ENCODE measurements around the gene MDN1. TPM values are rescaled to one million over a fixed set of nuclear protein-coding genes. Genes with fewer than 3 reads are reported as not detected.
A peak's percentile ranks its signal among the peaks of the same experiment; 100 is the strongest.
"Not testable (repeated sequence)": the region's sequence is repeated elsewhere in the genome, so short reads cannot be mapped to it uniquely, and the experiment has no call there.

MDN1 gene
- total and polyA plus RNA-seq, 4 donors = 31.4 to 40.2 (median 36.8) TPM

GRCh38 chr6:89638320-89639195 is 181.0 kb downstream of the MDN1 start, which contains the start of gene LYRM2:
TSS of gene LYRM2 (minus strand) at chr6:89638747. CDS start at chr6:89638716, 31 bp downstream.
- Histone ChIP-seq H3K27me3 (ENCODE audit: control insufficient read depth, insufficient read depth, low read length) (no peaks in the 10 kb centered on the region), H3K36me3 (ENCODE audit: control insufficient read depth, insufficient read depth, low read length) (peaks cover 9% of the 10 kb centered on the region), H3K4me3 (ENCODE audit: low read depth, low read length) (peak within 1 kb of the TSS; percentile 97), H3K27ac (ENCODE audit: low read depth, low read length) (peak within 1 kb of the TSS; percentile 95), H3K4me1 (ENCODE audit: control insufficient read depth, insufficient read depth, low read length) (peaks cover 13% of the 10 kb centered on the region), H3K9me3 (ENCODE audit: control insufficient read depth, insufficient read depth, low read length) (no peaks in the 10 kb centered on the region)
- WGBS (ENCODE audit: insufficient coverage) = 1% methylated on average over 58 of the region's 58 CpGs
- DNase-seq (ENCODE audit: low read depth in 4 of 6, low spot score in 6 of 6) = peak; percentile 83 to 98 (median 91)

GRCh38 chr6:89637960-89638319 is 181.7 kb downstream of the MDN1 start:
- peak overlapping the region; percentile 97 for H3K4me3 ChIP-seq (ENCODE audit: low read depth, low read length)
- WGBS (ENCODE audit: insufficient coverage) = 23% methylated on average over 7 of the region's 7 CpGs
- H3K27ac ChIP-seq (ENCODE audit: low read depth, low read length) = peak overlapping the region; percentile 95
- H3K27me3 ChIP-seq (ENCODE audit: control insufficient read depth, insufficient read depth, low read length) = no peaks in the 10 kb centered on the region
- peaks cover 10% of the 10 kb centered on the region for H3K4me1 ChIP-seq (ENCODE audit: control insufficient read depth, insufficient read depth, low read length)
- no peaks in the 10 kb centered on the region for H3K9me3 ChIP-seq (ENCODE audit: control insufficient read depth, insufficient read depth, low read length)
- H3K36me3 ChIP-seq (ENCODE audit: control insufficient read depth, insufficient read depth, low read length) = peaks cover 9% of the 10 kb centered on the region
- DNase-seq (ENCODE audit: low read depth in 4 of 6, low spot score in 6 of 6) = no peak

GRCh38 chr6:89636412-89636811 is 183.2 kb downstream of the MDN1 start:
- H3K27ac ChIP-seq (ENCODE audit: low read depth, low read length); H3K27me3 ChIP-seq (ENCODE audit: control insufficient read depth, insufficient read depth, low read length); H3K4me3 ChIP-seq (ENCODE audit: low read depth, low read length); H3K9me3 ChIP-seq (ENCODE audit: control insufficient read depth, insufficient read depth, low read length); DNase-seq (ENCODE audit: low read depth in 4 of 6, low spot score in 6 of 6); H3K36me3 ChIP-seq (ENCODE audit: control insufficient read depth, insufficient read depth, low read length): not testable (repeated sequence)
- H3K4me1 ChIP-seq (ENCODE audit: control insufficient read depth, insufficient read depth, low read length) = peaks cover 10% of the 10 kb centered on the region
- WGBS (ENCODE audit: insufficient coverage) = no CpG with 5 or more reads among the region's 3 CpGs

GRCh38 chr6:89630488-89630887 is 189.1 kb downstream of the MDN1 start:
- no peak overlapping the region for H3K4me3 ChIP-seq (ENCODE audit: low read depth, low read length)
- peak in 1 of 6 donors; percentile 8 for DNase-seq (ENCODE audit: low read depth in 4 of 6, low spot score in 6 of 6)
- H3K4me1 ChIP-seq (ENCODE audit: control insufficient read depth, insufficient read depth, low read length) = no peaks in the 10 kb centered on the region
- WGBS (ENCODE audit: insufficient coverage) = 67% methylated on average over 9 of the region's 9 CpGs
- H3K9me3 ChIP-seq (ENCODE audit: control insufficient read depth, insufficient read depth, low read length) = no peaks in the 10 kb centered on the region
- H3K27ac ChIP-seq (ENCODE audit: low read depth, low read length) = no peak overlapping the region
- peaks cover 38% of the 10 kb centered on the region for H3K36me3 ChIP-seq (ENCODE audit: control insufficient read depth, insufficient read depth, low read length)
- no peaks in the 10 kb centered on the region for H3K27me3 ChIP-seq (ENCODE audit: control insufficient read depth, insufficient read depth, low read length)

GRCh38 chr6:89623749-89624148 is 195.8 kb downstream of the MDN1 start:
- WGBS (ENCODE audit: insufficient coverage) = 94% methylated on average over 4 of the region's 8 CpGs
- no peak overlapping the region for H3K27ac ChIP-seq (ENCODE audit: low read depth, low read length)
- H3K4me1 ChIP-seq (ENCODE audit: control insufficient read depth, insufficient read depth, low read length) = no peaks in the 10 kb centered on the region
- DNase-seq (ENCODE audit: low read depth in 4 of 6, low spot score in 6 of 6) = no peak
- no peaks in the 10 kb centered on the region for H3K9me3 ChIP-seq (ENCODE audit: control insufficient read depth, insufficient read depth, low read length)
- H3K36me3 ChIP-seq (ENCODE audit: control insufficient read depth, insufficient read depth, low read length) = peaks cover 38% of the 10 kb centered on the region
- H3K4me3 ChIP-seq (ENCODE audit: low read depth, low read length) = no peak overlapping the region
- H3K27me3 ChIP-seq (ENCODE audit: control insufficient read depth, insufficient read depth, low read length) = no peaks in the 10 kb centered on the region

- no peaks in the 10 kb centered on the region for H3K27me3 ChIP-seq (ENCODE audit: control insufficient read depth, insufficient read depth, low read length)
- no peak for DNase-seq (ENCODE audit: low read depth in 4 of 6, low spot score in 6 of 6)
- no peak overlapping the region for H3K27ac ChIP-seq (ENCODE audit: low read depth, low read length)
- H3K36me3 ChIP-seq (ENCODE audit: control insufficient read depth, insufficient read depth, low read length) = peaks cover 38% of the 10 kb centered on the region
- no peak overlapping the region for H3K4me3 ChIP-seq (ENCODE audit: low read depth, low read length)
- H3K4me1 ChIP-seq (ENCODE audit: control insufficient read depth, insufficient read depth, low read length) = no peaks in the 10 kb centered on the region
- WGBS (ENCODE audit: insufficient coverage) = 93% methylated on average over 3 of the region's 6 CpGs
- no peaks in the 10 kb centered on the region for H3K9me3 ChIP-seq (ENCODE audit: control insufficient read depth, insufficient read depth, low read length)
Measured at GRCh38 chr6:89619567-89619966, 200.0 kb downstream of the MDN1 start.

GRCh38 chr6:89618026-89618425 is 201.6 kb downstream of the MDN1 start:
- no peak for DNase-seq (ENCODE audit: low read depth in 4 of 6, low spot score in 6 of 6)
- 93% methylated on average over 6 of the region's 6 CpGs for WGBS (ENCODE audit: insufficient coverage)
- Histone ChIP-seq H3K36me3 (ENCODE audit: control insufficient read depth, insufficient read depth, low read length) (peaks cover 28% of the 10 kb centered on the region), H3K4me3 (ENCODE audit: low read depth, low read length) (no peak overlapping the region), H3K27ac (ENCODE audit: low read depth, low read length) (no peak overlapping the region), H3K27me3 (ENCODE audit: control insufficient read depth, insufficient read depth, low read length) (no peaks in the 10 kb centered on the region), H3K4me1 (ENCODE audit: control insufficient read depth, insufficient read depth, low read length) (no peaks in the 10 kb centered on the region), H3K9me3 (ENCODE audit: control insufficient read depth, insufficient read depth, low read length) (no peaks in the 10 kb centered on the region)

- no peak overlapping the region for H3K4me3 ChIP-seq (ENCODE audit: low read depth, low read length)
- no peak for DNase-seq (ENCODE audit: low read depth in 4 of 6, low spot score in 6 of 6)
- H3K36me3 ChIP-seq (ENCODE audit: control insufficient read depth, insufficient read depth, low read length) = peaks cover 24% of the 10 kb centered on the region
- H3K27ac ChIP-seq (ENCODE audit: low read depth, low read length) = no peak overlapping the region
- no peaks in the 10 kb centered on the region for H3K4me1 ChIP-seq (ENCODE audit: control insufficient read depth, insufficient read depth, low read length)
- H3K27me3 ChIP-seq (ENCODE audit: control insufficient read depth, insufficient read depth, low read length) = no peaks in the 10 kb centered on the region
- WGBS (ENCODE audit: insufficient coverage) = 91% methylated on average over 5 of the region's 5 CpGs
- no peaks in the 10 kb centered on the region for H3K9me3 ChIP-seq (ENCODE audit: control insufficient read depth, insufficient read depth, low read length)
Measured at GRCh38 chr6:89616531-89616930, 203.1 kb downstream of the MDN1 start.

GRCh38 chr6:89615882-89616281 is 203.7 kb downstream of the MDN1 start:
- peaks cover 23% of the 10 kb centered on the region for H3K36me3 ChIP-seq (ENCODE audit: control insufficient read depth, insufficient read depth, low read length)
- H3K27ac ChIP-seq (ENCODE audit: low read depth, low read length) = no peak overlapping the region
- WGBS (ENCODE audit: insufficient coverage) = 78% methylated on average over 5 of the region's 5 CpGs
- DNase-seq (ENCODE audit: low read depth in 4 of 6, low spot score in 6 of 6) = no peak
- H3K9me3 ChIP-seq (ENCODE audit: control insufficient read depth, insufficient read depth, low read length) = no peaks in the 10 kb centered on the region
- no peaks in the 10 kb centered on the region for H3K4me1 ChIP-seq (ENCODE audit: control insufficient read depth, insufficient read depth, low read length)
- H3K27me3 ChIP-seq (ENCODE audit: control insufficient read depth, insufficient read depth, low read length) = no peaks in the 10 kb centered on the region
- no peak overlapping the region for H3K4me3 ChIP-seq (ENCODE audit: low read depth, low read length)

GRCh38 chr6:89613790-89614189 is 205.8 kb downstream of the MDN1 start:
- no peaks in the 10 kb centered on the region for H3K9me3 ChIP-seq (ENCODE audit: control insufficient read depth, insufficient read depth, low read length)
- H3K36me3 ChIP-seq (ENCODE audit: control insufficient read depth, insufficient read depth, low read length) = peaks cover 22% of the 10 kb centered on the region
- no peak overlapping the region for H3K27ac ChIP-seq (ENCODE audit: low read depth, low read length)
- H3K27me3 ChIP-seq (ENCODE audit: control insufficient read depth, insufficient read depth, low read length) = no peaks in the 10 kb centered on the region
- no peaks in the 10 kb centered on the region for H3K4me1 ChIP-seq (ENCODE audit: control insufficient read depth, insufficient read depth, low read length)
- no peak overlapping the region for H3K4me3 ChIP-seq (ENCODE audit: low read depth, low read length)
- 92% methylated on average over 5 of the region's 5 CpGs for WGBS (ENCODE audit: insufficient coverage)
- no peak for DNase-seq (ENCODE audit: low read depth in 4 of 6, low spot score in 6 of 6)
